HG03571 (cell line): ENCODE results near the gene ENOSF1.

ENCODE experiments used
- ATAC-seq: cut with Tn5 transposase; IDR thresholded peaks from one replicate; pipeline ENCODE4 v1.9.1; 2021; ENCODE audit not compliant: unreplicated experiment

Gene ENOSF1

GRCh38 chr18:675307-675706 is 37.1 kb downstream of the ENOSF1 start:
- no peak for ATAC-seq

- ATAC-seq: no peak
Observed at GRCh38 chr18:673769-674168, 38.7 kb downstream of the ENOSF1 start.

- ATAC-seq: no peak
Observed at GRCh38 chr18:673317-673716, 39.1 kb downstream of the ENOSF1 start.

GRCh38 chr18:671405-671804 is 41.0 kb downstream of the ENOSF1 start:
- ATAC-seq: no peak

GRCh38 chr18:670522-670921 is 41.9 kb downstream of the ENOSF1 start:
- no peak for ATAC-seq

GRCh38 chr18:669077-669476 is 43.4 kb downstream of the ENOSF1 start:
- no peak for ATAC-seq

- ATAC-seq: no peak
Observed at GRCh38 chr18:668260-668659, 44.2 kb downstream of the ENOSF1 start.

- no peak for ATAC-seq
Observed at GRCh38 chr18:666628-667027, 45.8 kb downstream of the ENOSF1 start.

GRCh38 chr18:666177-666576 is 46.3 kb downstream of the ENOSF1 start:
- no peak for ATAC-seq

- no peak for ATAC-seq
Observed at GRCh38 chr18:662197-662596, 50.2 kb downstream of the ENOSF1 start.

GRCh38 chr18:659597-659996 is 52.8 kb downstream of the ENOSF1 start:
- ATAC-seq: no peak

- ATAC-seq: no peak
Observed at GRCh38 chr18:658947-659533, 53.4 kb downstream of the ENOSF1 start.

- ATAC-seq: peak; percentile 50
Observed at GRCh38 chr18:658001-658946, 54.2 kb downstream of the ENOSF1 start.

- ATAC-seq: peak; percentile 40
Observed at GRCh38 chr18:657311-658000, 55.0 kb downstream of the ENOSF1 start, which contains the start of gene TYMS. Gene TYMS (plus strand): TSS chr18:657653. CDS start chr18:657743, 90 bp downstream.

- no peak for ATAC-seq
Observed at GRCh38 chr18:655445-655844, 57.0 kb downstream of the ENOSF1 start.

- no peak for ATAC-seq
Observed at GRCh38 chr18:654601-655000, 57.8 kb downstream of the ENOSF1 start.

GRCh38 chr18:653512-653911 is 58.9 kb downstream of the ENOSF1 start:
- ATAC-seq: no peak

- ATAC-seq: no peak
Observed at GRCh38 chr18:652131-652530, 60.3 kb downstream of the ENOSF1 start.

GRCh38 chr18:650428-650858 is 62.0 kb downstream of the ENOSF1 start:
- peak; percentile 96 for ATAC-seq

GRCh38 chr18:649341-649740 is 63.1 kb downstream of the ENOSF1 start:
- no peak for ATAC-seq

- no peak for ATAC-seq
Observed at GRCh38 chr18:647304-647703, 65.1 kb downstream of the ENOSF1 start.
